Measurements from ENCODE around the gene SUMF1.

Gene SUMF1

GRCh38 chr3:4362523-4362922, 104.5 kb downstream of the SUMF1 start:
- DNase-seq (ENCODE audit: low read depth) = no peak
- TF ChIP-seq CTCF (IDR thresholded peaks at IDR 0.05; ENCODE audit: control insufficient read depth, insufficient read depth, low read depth, low read length, missing control alignments) = no peak
- no peak overlapping the region for H3K4me3 ChIP-seq (ENCODE audit: control insufficient read depth, low read depth, low read length)

- DNase-seq (ENCODE audit: low read depth) = no peak
- no peak for TF ChIP-seq CTCF (IDR thresholded peaks at IDR 0.05; ENCODE audit: control insufficient read depth, insufficient read depth, low read depth, low read length, missing control alignments)
- H3K4me3 ChIP-seq (ENCODE audit: control insufficient read depth, low read depth, low read length) = no peak overlapping the region
Observed at GRCh38 chr3:4360817-4361216, 106.3 kb downstream of the SUMF1 start.

- TF ChIP-seq CTCF (IDR thresholded peaks at IDR 0.05; ENCODE audit: control insufficient read depth, insufficient read depth, low read depth, low read length, missing control alignments) = no peak
- no peak for DNase-seq (ENCODE audit: low read depth)
Observed at GRCh38 chr3:4359805-4360502, 107.1 kb downstream of the SUMF1 start.

GRCh38 chr3:4358273-4358672, 108.8 kb downstream of the SUMF1 start:
- no peak overlapping the region for H3K4me3 ChIP-seq (ENCODE audit: control insufficient read depth, low read depth, low read length)
- DNase-seq (ENCODE audit: low read depth) = no peak
- no peak for TF ChIP-seq CTCF (IDR thresholded peaks at IDR 0.05; ENCODE audit: control insufficient read depth, insufficient read depth, low read depth, low read length, missing control alignments)

More at GRCh38 chr3:4359805-4360502, 107.1 kb downstream of the SUMF1 start:
- no peak overlapping the region for H3K4me3 ChIP-seq (ENCODE audit: control insufficient read depth, low read depth, low read length)

- no peak for TF ChIP-seq CTCF (IDR thresholded peaks at IDR 0.05; ENCODE audit: control insufficient read depth, insufficient read depth, low read depth, low read length, missing control alignments)
- no peak overlapping the region for H3K4me3 ChIP-seq (ENCODE audit: control insufficient read depth, low read depth, low read length)
- no peak for DNase-seq (ENCODE audit: low read depth)
Observed at GRCh38 chr3:4356546-4357410, 110.3 kb downstream of the SUMF1 start.

GRCh38 chr3:4356220-4356540, 110.9 kb downstream of the SUMF1 start:
- no peak for TF ChIP-seq CTCF (IDR thresholded peaks at IDR 0.05; ENCODE audit: control insufficient read depth, insufficient read depth, low read depth, low read length, missing control alignments)
- no peak for DNase-seq (ENCODE audit: low read depth)
- no peak overlapping the region for H3K4me3 ChIP-seq (ENCODE audit: control insufficient read depth, low read depth, low read length)
